HL-60/S4 treated with retinoic acid at 250 ng/mL for 4 days and 3 days (cell line): Measurements from ENCODE around the gene LMNB1.
"Not testable (repeated sequence)": the region's sequence is repeated elsewhere in the genome, so short reads cannot be mapped to it uniquely, and the experiment has no call there.

ENCODE experiments used
- in situ Hi-C: fragments of 300-500 bp; cut with MboI; formaldehyde crosslinking; loops from 2 replicates; pipeline ENCODE4 v1.7.0; 2022; ENCODE audit warnings: low sequenced_read_pairs

LMNB1 gene

GRCh38 chr5:126776499-126777256, at the start of gene LMNB1:
Gene LMNB1, plus strand, starts transcription at chr5:126777136. Its CDS starts 373 bp downstream, at chr5:126777509.
- in situ Hi-C loops: no loop called here

GRCh38 chr5:126732716-126733115, 44.2 kb upstream of the LMNB1 start:
- in situ Hi-C loops: no loop called here

- in situ Hi-C loops: not testable (repeated sequence)
Measured at GRCh38 chr5:126734573-126734972, 42.4 kb upstream of the LMNB1 start.

GRCh38 chr5:126736141-126736540, 40.8 kb upstream of the LMNB1 start:
- in situ Hi-C loops: no loop called here

- in situ Hi-C loops: no loop called here
Measured at GRCh38 chr5:126741361-126741760, 35.6 kb upstream of the LMNB1 start.

GRCh38 chr5:126742425-126742824, 34.5 kb upstream of the LMNB1 start:
- in situ Hi-C loops: no loop called here

- in situ Hi-C loops: no loop called here
Measured at GRCh38 chr5:126744836-126745235, 32.1 kb upstream of the LMNB1 start.

- in situ Hi-C loops: no loop called here
Measured at GRCh38 chr5:126745259-126745992, 31.5 kb upstream of the LMNB1 start.

- in situ Hi-C loops: no loop called here
Measured at GRCh38 chr5:126746290-126746689, 30.6 kb upstream of the LMNB1 start.

- in situ Hi-C loops: no loop called here
Measured at GRCh38 chr5:126752081-126752785, 24.7 kb upstream of the LMNB1 start.

GRCh38 chr5:126753227-126753626, 23.7 kb upstream of the LMNB1 start:
- in situ Hi-C loops: no loop called here

- in situ Hi-C loops: no loop called here
Measured at GRCh38 chr5:126754609-126755008, 22.3 kb upstream of the LMNB1 start.

GRCh38 chr5:126755593-126755992, 21.3 kb upstream of the LMNB1 start:
- in situ Hi-C loops: no loop called here

GRCh38 chr5:126757713-126758357, 19.1 kb upstream of the LMNB1 start:
- in situ Hi-C loops: no loop called here

GRCh38 chr5:126763371-126763770, 13.6 kb upstream of the LMNB1 start:
- in situ Hi-C loops: no loop called here

GRCh38 chr5:126769703-126770102, 7.2 kb upstream of the LMNB1 start:
- in situ Hi-C loops: no loop called here

GRCh38 chr5:126773536-126773935, 3.4 kb upstream of the LMNB1 start:
- in situ Hi-C loops: not testable (repeated sequence)

- in situ Hi-C loops: not testable (repeated sequence)
Measured at GRCh38 chr5:126774595-126774994, 2.3 kb upstream of the LMNB1 start.

- in situ Hi-C loops: no loop called here
Measured at GRCh38 chr5:126777257-126777974, 480 bp downstream of the LMNB1 start.

GRCh38 chr5:126777975-126778674, 1.2 kb downstream of the LMNB1 start:
- in situ Hi-C loops: no loop called here
